OCI-LY7 (cell line): ENCODE data around the gene WSB1. TPM values are rescaled to one million over a fixed set of nuclear protein-coding genes. Genes with fewer than 3 reads are reported as not detected.

Source experiments
- BruUV-seq: library from RNA; stranded (reverse); fragments of 400-500 nt; replicated peaks from 2 replicates; lab custom pipeline; 2021; lab: Mats Ljungman, UMichigan
- CTCF ChIA-PET: fragments of 300-600 bp; sonication (Branson Sonifier 250); formaldehyde crosslinking; loops from one replicate; lab custom pipeline; 2022; ENCODE audit warnings: antibody characterized with exemption; ENCODE audit not compliant: unreplicated experiment; lab: Charles Lee
- POLR2A ChIA-PET: fragments of 300-600 bp; sonication (Branson Sonifier 250); formaldehyde crosslinking; loops from one replicate; lab custom pipeline; 2022; ENCODE audit warnings: antibody characterized with exemption; lab: Charles Lee
- DNase-seq: peaks from one replicate; pipeline ENCODE4 v3.0.0-alpha.2; 2015; ENCODE audit warnings: low spot score
- H2AFZ ChIP-seq: fragments of 200-600 bp; sonication (generic), shearing (Covaris generic); 2 replicates; pipeline ENCODE4 v1.6.1; 2014; ENCODE audit warnings: mild to moderate bottlenecking, antibody characterized with exemption, low read length, moderate library complexity
- H3K27ac ChIP-seq: fragments of 200-600 bp; sonication (generic); 2 replicates; pipeline ENCODE4 v1.5.1; 2014; ENCODE audit warnings: mixed run types, low read depth, mild to moderate bottlenecking, moderate library complexity, low read length, inconsistent platforms; ENCODE audit not compliant: poor library complexity, severe bottlenecking
- H3K36me3 ChIP-seq: fragments of 200-600 bp; sonication (generic); 2 replicates; pipeline ENCODE4 v1.6.1; 2014; ENCODE audit warnings: mild to moderate bottlenecking, antibody characterized with exemption, low read length, moderate library complexity, mixed read lengths; ENCODE audit not compliant: insufficient read depth
- H3K4me1 ChIP-seq: fragments of 200-600 bp; sonication (generic); 2 replicates; pipeline ENCODE4 v1.5.1; 2014; ENCODE audit warnings: mild to moderate bottlenecking, low read length; ENCODE audit not compliant: insufficient read depth, poor library complexity, severe bottlenecking
- H3K4me2 ChIP-seq: fragments of 200-600 bp; sonication (generic); 2 replicates; pipeline ENCODE4 v1.6.1; 2014; ENCODE audit warnings: mild to moderate bottlenecking, low read length
- H3K4me3 ChIP-seq: fragments of 200-600 bp; sonication (generic); 2 replicates; pipeline ENCODE4 v1.5.1; 2014; ENCODE audit warnings: mild to moderate bottlenecking, low read depth, low read length; ENCODE audit not compliant: poor library complexity, severe bottlenecking
- H3K79me2 ChIP-seq: fragments of 200-600 bp; sonication (generic); 2 replicates; pipeline ENCODE4 v1.6.1; 2016; ENCODE audit warnings: low read depth, mild to moderate bottlenecking, low read length, moderate library complexity, mixed read lengths; ENCODE audit not compliant: insufficient read depth
- H3K9me2 ChIP-seq: fragments of 200-600 bp; sonication (generic); 2 replicates; pipeline ENCODE4 v1.6.1; 2016; ENCODE audit warnings: mild to moderate bottlenecking, low read length, mixed read lengths; ENCODE audit not compliant: insufficient read depth
- H3K9me3 ChIP-seq: fragments of 200-600 bp; sonication (generic); 2 replicates; pipeline ENCODE4 v1.6.1; 2014; ENCODE audit warnings: mild to moderate bottlenecking, mixed run types, low read length, mixed read lengths
- H4K20me1 ChIP-seq: fragments of 200-600 bp; sonication (generic); 2 replicates; pipeline ENCODE4 v1.6.1; 2014; ENCODE audit warnings: mild to moderate bottlenecking, antibody characterized with exemption, low read length, moderate library complexity, mixed read lengths; ENCODE audit not compliant: insufficient read depth
- EZH2phosphoT487 ChIP-seq: fragments of 200-600 bp; sonication (generic); IDR thresholded peaks from 2 replicates; pipeline ENCODE4 v1.6.1; 2018; ENCODE audit warnings: low read depth, borderline replicate concordance, mild to moderate bottlenecking, mixed run types, antibody characterized with exemption, low read length, moderate library complexity, mixed read lengths
- intact Hi-C: fragments of 100-400 bp; cut with micrococcal nuclease; formaldehyde crosslinking; loops from one replicate; pipeline ENCODE4 v1.10.0; 2022; ENCODE audit not compliant: unreplicated experiment
- total RNA-seq, 2 experiments: library from RNA; depleted of rRNA in 1 of 2; stranded (reverse); fragments of >200 nt in 1 of 2; shearing (Covaris generic) in 1 of 2; gene quantifications; 2 replicates each; pipeline ENCODE4 v1.2.3, GENCODE V29; 2014 to 2022
- TF ChIP-seq, protein P1 (sequence below): fragments of 200-600 bp; sonication (generic); conservative IDR thresholded peaks from 2 replicates; pipeline ENCODE4 v1.5.1; 2014; ENCODE audit warnings: mild to moderate bottlenecking, antibody characterized with exemption, low read length, moderate library complexity, mixed read lengths

Gene WSB1
- total RNA-seq, 2 experiments from 2014 or later, result 115 to 118 TPM

DNA sequence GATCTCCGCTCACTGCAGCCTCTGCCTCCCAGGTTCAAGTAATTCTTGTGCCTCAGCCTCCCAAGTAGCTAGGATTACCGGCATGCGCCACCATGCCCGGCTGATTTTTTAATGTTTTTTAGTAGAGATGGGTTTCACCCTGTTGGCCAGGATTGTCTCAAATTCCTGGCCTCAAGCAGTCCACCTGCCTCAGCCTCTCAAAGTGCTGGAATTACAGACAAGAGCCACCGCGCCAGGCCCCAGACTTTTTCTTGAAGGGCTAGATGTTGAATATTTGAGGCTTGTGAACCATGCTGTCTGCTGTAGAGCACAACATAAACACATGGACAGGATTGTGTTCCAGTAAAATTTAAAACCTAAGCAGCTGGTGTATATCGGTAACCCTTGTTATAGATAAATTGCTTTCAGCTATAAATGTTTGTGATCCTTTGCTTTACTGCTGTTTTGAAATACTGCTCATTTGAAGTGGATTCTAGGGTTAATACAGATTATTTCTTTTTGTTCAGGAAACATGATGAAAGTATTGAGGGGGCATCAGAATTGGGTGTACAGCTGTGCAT lies 12.4 kb downstream of the WSB1 start:
- CTCF ChIA-PET, result no interaction called here
- Histone ChIP-seq H3K36me3 (peaks cover 94% of the 10 kb centered on the region), H3K27ac (no peak overlapping the region), H4K20me1 (peaks cover 4% of the 10 kb centered on the region), H3K4me1 (no peaks in the 10 kb centered on the region), H3K9me3 (no peaks in the 10 kb centered on the region), H3K79me2 (peaks cover 28% of the 10 kb centered on the region), H3K9me2 (no peaks in the 10 kb centered on the region), H2AFZ (no peak overlapping the region), H3K4me2 (no peak overlapping the region), H3K4me3 (no peak overlapping the region)
- no TSS peak for BruUV-seq
- DNase-seq, result no peak
- POLR2A ChIA-PET, result interaction anchor here (1.1 to 2.6 kb wide), 2 partner anchors 10 to 12 kb away, joined by 4 to 9 read pairs; no protein-coding TSS in a partner anchor
- TF ChIP-seq EZH2phosphoT487, result no peak
- TF ChIP-seq, protein P1, sequence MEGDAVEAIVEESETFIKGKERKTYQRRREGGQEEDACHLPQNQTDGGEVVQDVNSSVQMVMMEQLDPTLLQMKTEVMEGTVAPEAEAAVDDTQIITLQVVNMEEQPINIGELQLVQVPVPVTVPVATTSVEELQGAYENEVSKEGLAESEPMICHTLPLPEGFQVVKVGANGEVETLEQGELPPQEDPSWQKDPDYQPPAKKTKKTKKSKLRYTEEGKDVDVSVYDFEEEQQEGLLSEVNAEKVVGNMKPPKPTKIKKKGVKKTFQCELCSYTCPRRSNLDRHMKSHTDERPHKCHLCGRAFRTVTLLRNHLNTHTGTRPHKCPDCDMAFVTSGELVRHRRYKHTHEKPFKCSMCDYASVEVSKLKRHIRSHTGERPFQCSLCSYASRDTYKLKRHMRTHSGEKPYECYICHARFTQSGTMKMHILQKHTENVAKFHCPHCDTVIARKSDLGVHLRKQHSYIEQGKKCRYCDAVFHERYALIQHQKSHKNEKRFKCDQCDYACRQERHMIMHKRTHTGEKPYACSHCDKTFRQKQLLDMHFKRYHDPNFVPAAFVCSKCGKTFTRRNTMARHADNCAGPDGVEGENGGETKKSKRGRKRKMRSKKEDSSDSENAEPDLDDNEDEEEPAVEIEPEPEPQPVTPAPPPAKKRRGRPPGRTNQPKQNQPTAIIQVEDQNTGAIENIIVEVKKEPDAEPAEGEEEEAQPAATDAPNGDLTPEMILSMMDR, result no peak
- intact Hi-C loops, result no loop called here

DNA sequence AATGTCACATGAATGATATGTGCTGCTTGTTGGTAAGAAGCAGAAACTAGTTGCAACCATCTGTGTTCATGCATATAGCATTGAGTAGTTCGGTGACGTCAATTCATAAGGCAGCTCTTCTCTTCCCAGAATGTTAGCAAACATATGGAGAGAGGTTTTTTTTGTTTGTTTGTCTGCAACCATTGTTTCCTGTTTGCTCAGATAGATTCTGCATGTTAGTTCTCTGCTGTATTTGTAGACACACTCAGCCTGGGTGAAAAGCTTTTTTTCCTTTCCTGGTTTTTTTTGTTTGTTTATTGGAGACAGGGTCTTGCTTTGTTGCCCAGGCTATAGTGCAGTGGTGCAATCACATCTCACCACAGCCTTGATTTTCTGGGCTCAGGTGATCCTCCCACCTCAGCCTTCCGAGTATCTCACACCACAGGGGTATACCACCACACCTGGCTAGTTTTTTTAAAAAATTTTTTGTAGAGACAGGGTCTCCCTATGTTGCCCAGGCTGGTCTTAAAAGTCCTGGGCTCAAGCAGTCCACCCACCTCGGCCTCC lies 16.7 kb downstream of the WSB1 start:
- Histone ChIP-seq H3K9me3 (no peaks in the 10 kb centered on the region), H3K4me2 (no peak overlapping the region), H3K79me2 (no peaks in the 10 kb centered on the region), H4K20me1 (no peaks in the 10 kb centered on the region), H3K4me3 (no peak overlapping the region), H3K27ac (no peak overlapping the region), H3K36me3 (peaks cover 98% of the 10 kb centered on the region), H2AFZ (no peak overlapping the region), H3K4me1 (no peaks in the 10 kb centered on the region), H3K9me2 (no peaks in the 10 kb centered on the region)
- DNase-seq, result no peak
- no peak for TF ChIP-seq EZH2phosphoT487
- TF ChIP-seq, protein P1, result no peak
- intact Hi-C loops, result no loop called here
- CTCF ChIA-PET, result no interaction called here
- BruUV-seq, result no TSS peak
- POLR2A ChIA-PET, result interaction anchor here (0.7 to 1.4 kb wide), 2 partner anchors 9 to 31 kb away, joined by 3 to 6 read pairs; no protein-coding TSS in a partner anchor

DNA sequence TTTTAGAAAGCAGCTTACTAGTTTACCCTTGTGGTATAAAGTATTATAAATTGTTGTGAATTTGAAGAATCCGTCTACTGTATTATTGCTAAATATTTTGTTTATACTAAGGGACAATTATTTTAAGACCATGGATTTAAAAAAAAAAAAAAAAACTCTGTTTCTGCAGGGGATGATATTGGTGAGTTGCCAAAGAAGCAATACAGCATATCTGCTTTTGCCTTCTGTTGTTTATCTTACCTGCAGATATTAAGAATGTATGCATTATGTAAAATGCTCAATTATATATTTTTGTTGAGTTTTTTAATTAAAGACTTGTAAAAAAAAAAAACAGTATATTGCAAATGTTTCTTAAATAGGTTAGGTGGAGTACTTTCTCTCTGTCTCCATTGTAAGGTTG lies 19.4 kb downstream of the WSB1 start:
- H3K79me2 ChIP-seq, result no peaks in the 10 kb centered on the region
- H4K20me1 ChIP-seq, result no peaks in the 10 kb centered on the region
- H2AFZ ChIP-seq, result no peak overlapping the region
- TF ChIP-seq EZH2phosphoT487, result no peak
- TF ChIP-seq, protein P1, result no peak
- H3K9me2 ChIP-seq, result no peaks in the 10 kb centered on the region
- peaks cover 95% of the 10 kb centered on the region for H3K36me3 ChIP-seq
- intact Hi-C loops, result no loop called here
- H3K4me3 ChIP-seq, result no peak overlapping the region
- H3K9me3 ChIP-seq, result no peaks in the 10 kb centered on the region
- POLR2A ChIA-PET, result interaction anchor here (0.6 to 1.4 kb wide), 5 partner anchors 12 to 94 kb away, joined by 3 to 5 read pairs (median 4); partner anchors contain the start of gene WSB1
- H3K4me2 ChIP-seq, result no peak overlapping the region
- no TSS peak for BruUV-seq
- DNase-seq, result no peak
- CTCF ChIA-PET, result no interaction called here
- no peak overlapping the region for H3K27ac ChIP-seq
- no peaks in the 10 kb centered on the region for H3K4me1 ChIP-seq
